Activated T-cell treated with anti-CD3 and anti-CD28 coated beads, Interleukin-2, amount 50 U/mL, for 24 hours (primary cell): ENCODE results near the gene WNT10A.

ENCODE experiments used
- DNase-seq: peaks from one replicate; pipeline ENCODE4 v3.0.0-alpha.2; 2020
- H3K27ac Mint-ChIP-seq: 2 replicates; pipeline ENCODE4 v1.8.0; 2020; ENCODE audit warnings: mild to moderate bottlenecking, mixed read lengths
- H3K27me3 Mint-ChIP-seq: 2 replicates; pipeline ENCODE4 v1.8.0; 2020; ENCODE audit warnings: mixed read lengths
- H3K36me3 Mint-ChIP-seq: 2 replicates; pipeline ENCODE4 v1.8.0; 2020; ENCODE audit warnings: low read depth, mixed read lengths
- H3K4me1 Mint-ChIP-seq: 2 replicates; pipeline ENCODE4 v1.8.0; 2020; ENCODE audit warnings: low read depth, mixed read lengths
- H3K4me3 Mint-ChIP-seq: 2 replicates; pipeline ENCODE4 v1.8.0; 2020; ENCODE audit warnings: mild to moderate bottlenecking, moderate library complexity, mixed read lengths
- H3K9me3 Mint-ChIP-seq: 2 replicates; pipeline ENCODE4 v1.8.0; 2020; ENCODE audit warnings: mixed read lengths

The WNT10A gene

DNA sequence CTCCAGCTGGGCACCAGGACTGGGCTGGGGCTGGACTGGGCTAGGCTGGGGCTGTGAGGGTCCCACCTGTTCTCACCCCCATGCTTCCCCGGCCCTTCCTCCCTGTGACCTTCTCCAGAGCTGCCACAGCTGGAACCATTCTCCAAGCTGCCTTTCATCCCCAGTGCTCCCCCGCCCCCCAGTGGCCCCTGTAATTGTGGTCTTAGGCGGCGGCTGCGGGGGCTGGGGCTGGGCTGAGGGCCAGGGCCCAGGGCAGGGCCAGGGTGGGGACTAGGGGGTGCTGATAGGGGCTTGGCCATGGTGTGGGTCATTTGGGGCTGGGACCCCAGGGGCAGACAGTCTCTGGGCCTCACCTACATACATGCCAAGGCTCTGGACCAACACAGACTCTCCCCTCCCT is 2.8 kb upstream of the WNT10A start:
- Mint-ChIP-seq H3K27me3 (peaks cover 56% of the 10 kb centered on the region), H3K4me1 (peaks cover 43% of the 10 kb centered on the region), H3K4me3 (no peak overlapping the region), H3K36me3 (no peaks in the 10 kb centered on the region), H3K9me3 (no peaks in the 10 kb centered on the region), H3K27ac (no peak overlapping the region)
- no peak for DNase-seq

DNA sequence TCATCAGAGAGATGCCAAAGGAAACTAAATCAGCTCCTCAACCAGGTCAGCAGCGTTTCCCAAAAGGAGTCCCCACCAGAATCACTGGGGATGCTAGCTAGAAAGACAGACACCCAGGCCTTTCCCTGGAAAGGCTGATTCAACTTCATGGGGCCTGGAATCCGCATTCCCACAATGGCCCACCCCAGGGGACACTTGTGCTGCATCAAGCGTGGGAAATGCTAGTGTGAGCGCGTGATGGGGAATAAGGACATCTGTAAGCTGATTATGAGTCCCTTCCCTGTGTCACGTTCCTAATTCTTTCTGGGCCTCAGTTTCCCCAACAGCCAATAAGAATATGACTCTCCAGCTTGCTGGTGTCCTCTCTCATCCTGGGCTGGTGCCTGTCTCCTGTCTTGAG is 2.2 kb upstream of the WNT10A start:
- Mint-ChIP-seq H3K27ac (no peak overlapping the region), H3K27me3 (peaks cover 53% of the 10 kb centered on the region), H3K4me1 (peaks cover 43% of the 10 kb centered on the region), H3K9me3 (no peaks in the 10 kb centered on the region), H3K36me3 (no peaks in the 10 kb centered on the region), H3K4me3 (no peak overlapping the region)
- no peak for DNase-seq

DNA sequence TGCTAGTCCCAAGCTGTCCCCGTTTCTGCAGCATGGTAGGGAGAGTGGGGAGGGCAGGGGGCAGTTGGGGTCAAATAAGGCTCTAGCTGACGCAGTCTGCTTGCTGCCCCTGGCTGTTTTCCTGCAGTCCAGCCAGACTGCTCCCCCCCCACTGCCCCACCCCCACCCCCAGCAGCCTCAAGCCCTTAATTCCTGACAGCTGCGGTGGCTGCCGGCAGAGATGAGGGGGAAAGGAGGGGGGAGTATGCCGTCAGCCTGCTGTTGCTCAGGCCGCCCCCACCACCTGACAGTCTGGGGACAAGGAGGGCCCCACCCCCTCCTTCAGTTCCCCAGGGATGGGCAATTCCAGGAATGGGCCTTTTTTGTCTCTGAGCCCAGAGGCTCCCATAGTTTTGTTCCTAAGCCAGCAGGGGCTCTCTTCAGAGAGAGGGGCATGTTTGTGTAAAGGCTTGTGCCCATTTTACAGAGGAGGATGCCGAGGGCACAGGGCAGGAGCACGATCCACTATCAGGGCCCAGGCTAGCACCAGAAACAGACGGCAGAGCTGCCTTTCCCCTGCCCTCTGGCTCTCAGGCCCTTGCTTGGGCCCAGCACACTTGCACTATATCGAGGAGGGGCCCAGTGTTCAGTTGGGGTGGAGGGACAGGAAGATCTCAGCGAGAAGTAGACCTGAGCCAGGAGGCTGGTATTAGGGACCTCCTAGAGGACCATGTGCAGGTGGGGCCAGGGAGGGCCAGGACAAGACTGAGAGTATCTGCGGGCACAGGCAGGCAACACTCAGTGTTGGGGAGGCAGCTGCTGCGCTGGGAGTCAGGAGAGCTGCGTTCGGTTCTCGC is 1.5 kb upstream of the WNT10A start:
- H3K4me3 Mint-ChIP-seq: peak overlapping the region; percentile 72
- H3K9me3 Mint-ChIP-seq: no peaks in the 10 kb centered on the region
- H3K27ac Mint-ChIP-seq: peak overlapping the region; percentile 40
- peaks cover 51% of the 10 kb centered on the region for H3K27me3 Mint-ChIP-seq
- peaks cover 46% of the 10 kb centered on the region for H3K4me1 Mint-ChIP-seq
- DNase-seq: no peak
- no peaks in the 10 kb centered on the region for H3K36me3 Mint-ChIP-seq

DNA sequence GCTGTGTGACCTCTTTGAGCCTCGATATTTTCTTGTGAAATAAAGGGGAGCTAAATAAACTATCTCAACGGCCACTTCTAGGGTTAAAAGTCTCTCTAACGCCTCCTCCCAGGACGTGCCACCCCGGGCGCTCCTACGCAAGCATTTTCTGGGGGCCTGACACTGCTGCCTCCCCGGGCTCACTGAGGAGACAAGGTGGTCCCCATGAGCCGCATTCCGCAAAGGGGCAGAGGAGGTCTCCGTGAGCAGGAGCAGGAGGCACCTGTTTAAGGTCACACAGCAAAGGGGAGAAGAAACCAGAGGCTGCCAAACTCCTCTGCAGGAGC is 913 bp upstream of the WNT10A start:
- no peaks in the 10 kb centered on the region for H3K36me3 Mint-ChIP-seq
- DNase-seq: no peak
- peak overlapping the region; percentile 40 for H3K27ac Mint-ChIP-seq
- H3K4me3 Mint-ChIP-seq: peak overlapping the region; percentile 72
- peaks cover 51% of the 10 kb centered on the region for H3K4me1 Mint-ChIP-seq
- no peaks in the 10 kb centered on the region for H3K9me3 Mint-ChIP-seq
- H3K27me3 Mint-ChIP-seq: peaks cover 51% of the 10 kb centered on the region

DNA sequence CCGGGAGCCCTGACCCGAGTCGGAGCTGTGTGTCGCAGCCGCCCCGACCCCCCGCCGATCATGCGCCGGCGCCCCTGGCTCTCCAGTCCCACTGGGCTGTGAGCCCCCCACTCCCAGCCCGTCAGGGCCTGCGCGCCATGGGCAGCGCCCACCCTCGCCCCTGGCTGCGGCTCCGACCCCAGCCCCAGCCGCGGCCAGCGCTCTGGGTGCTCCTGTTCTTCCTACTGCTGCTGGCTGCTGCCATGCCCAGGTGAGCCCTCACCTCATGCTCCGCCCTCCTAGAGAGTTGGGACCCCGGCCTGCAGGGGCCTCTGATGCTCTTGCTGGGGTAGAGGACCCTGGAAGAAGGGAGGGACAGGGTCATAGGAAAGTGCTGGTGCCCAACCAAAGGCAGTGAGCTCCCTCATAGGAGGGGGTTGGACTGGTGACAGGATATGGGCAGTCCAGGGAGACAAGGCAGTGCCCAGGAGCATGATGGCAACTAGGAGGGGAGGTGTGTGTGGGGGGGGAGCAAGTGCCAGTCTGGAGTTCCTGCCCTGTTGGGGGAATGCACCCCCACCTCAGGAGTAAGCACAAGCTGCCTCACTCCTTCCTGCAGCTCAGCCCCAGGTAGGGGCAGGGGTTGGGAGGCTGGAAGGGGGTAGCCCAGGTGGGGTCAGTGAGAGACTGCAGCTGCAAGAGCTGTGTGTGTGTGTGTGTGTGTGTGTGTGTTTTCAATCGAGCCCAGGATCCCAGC is 375 bp downstream of the WNT10A start:
- DNase-seq: no peak
- H3K27ac Mint-ChIP-seq: no peak overlapping the region
- no peaks in the 10 kb centered on the region for H3K9me3 Mint-ChIP-seq
- no peaks in the 10 kb centered on the region for H3K36me3 Mint-ChIP-seq
- H3K4me3 Mint-ChIP-seq: peak overlapping the region; percentile 65
- H3K27me3 Mint-ChIP-seq: peaks cover 42% of the 10 kb centered on the region
- H3K4me1 Mint-ChIP-seq: peaks cover 58% of the 10 kb centered on the region

DNA sequence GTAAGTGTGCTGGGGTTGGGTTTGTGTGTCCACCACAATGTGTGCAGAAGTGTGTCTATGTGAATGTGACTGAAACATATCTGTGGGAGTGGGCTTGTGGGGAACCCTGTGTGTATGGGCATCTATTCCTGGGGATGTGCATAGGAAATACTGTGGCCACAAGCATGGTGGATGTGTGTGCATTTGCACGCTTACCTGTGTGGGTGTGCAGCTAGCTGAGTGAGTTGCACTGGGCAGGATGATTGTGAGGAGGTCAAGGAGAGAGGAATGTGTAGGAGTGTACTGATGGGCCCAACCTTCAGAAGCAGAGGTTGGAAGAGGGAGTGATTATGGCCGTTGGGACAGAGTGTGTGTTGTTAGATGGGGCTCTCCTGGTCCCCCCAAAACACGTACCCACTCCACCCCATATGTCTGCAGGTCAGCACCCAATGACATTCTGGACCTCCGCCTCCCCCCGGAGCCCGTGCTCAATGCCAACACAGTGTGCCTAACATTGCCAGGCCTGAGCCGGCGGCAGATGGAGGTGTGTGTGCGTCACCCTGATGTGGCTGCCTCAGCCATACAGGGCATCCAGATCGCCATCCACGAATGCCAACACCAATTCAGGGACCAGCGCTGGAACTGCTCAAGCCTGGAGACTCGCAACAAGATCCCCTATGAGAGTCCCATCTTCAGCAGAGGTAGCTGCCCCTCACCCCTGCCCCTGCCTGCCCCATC is 1.2 kb downstream of the WNT10A start:
- H3K4me1 Mint-ChIP-seq: peaks cover 56% of the 10 kb centered on the region
- peaks cover 35% of the 10 kb centered on the region for H3K27me3 Mint-ChIP-seq
- H3K36me3 Mint-ChIP-seq: no peaks in the 10 kb centered on the region
- no peaks in the 10 kb centered on the region for H3K9me3 Mint-ChIP-seq
- H3K4me3 Mint-ChIP-seq: no peak overlapping the region
- H3K27ac Mint-ChIP-seq: no peak overlapping the region
- no peak for DNase-seq

DNA sequence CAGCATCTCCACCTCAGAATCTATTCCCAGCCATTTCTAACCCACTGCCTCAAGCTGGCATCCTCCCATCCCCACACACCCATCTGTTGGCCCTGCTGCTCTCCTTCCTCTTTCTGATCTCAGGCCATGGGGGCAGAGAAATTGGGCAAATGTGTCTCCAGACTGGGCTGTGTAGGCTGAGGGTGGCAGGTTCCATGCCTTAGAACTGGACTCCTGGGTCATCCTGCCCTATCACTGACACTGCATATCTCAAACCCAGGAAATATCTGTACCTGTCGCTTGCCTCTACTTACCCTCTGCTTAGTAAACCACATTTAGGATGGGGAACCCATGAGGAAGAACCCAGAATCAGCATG is 1.8 kb downstream of the WNT10A start:
- Mint-ChIP-seq H3K27me3 (peaks cover 35% of the 10 kb centered on the region), H3K9me3 (no peaks in the 10 kb centered on the region), H3K4me1 (peaks cover 55% of the 10 kb centered on the region), H3K36me3 (no peaks in the 10 kb centered on the region), H3K27ac (no peak overlapping the region), H3K4me3 (no peak overlapping the region)
- DNase-seq: no peak

DNA sequence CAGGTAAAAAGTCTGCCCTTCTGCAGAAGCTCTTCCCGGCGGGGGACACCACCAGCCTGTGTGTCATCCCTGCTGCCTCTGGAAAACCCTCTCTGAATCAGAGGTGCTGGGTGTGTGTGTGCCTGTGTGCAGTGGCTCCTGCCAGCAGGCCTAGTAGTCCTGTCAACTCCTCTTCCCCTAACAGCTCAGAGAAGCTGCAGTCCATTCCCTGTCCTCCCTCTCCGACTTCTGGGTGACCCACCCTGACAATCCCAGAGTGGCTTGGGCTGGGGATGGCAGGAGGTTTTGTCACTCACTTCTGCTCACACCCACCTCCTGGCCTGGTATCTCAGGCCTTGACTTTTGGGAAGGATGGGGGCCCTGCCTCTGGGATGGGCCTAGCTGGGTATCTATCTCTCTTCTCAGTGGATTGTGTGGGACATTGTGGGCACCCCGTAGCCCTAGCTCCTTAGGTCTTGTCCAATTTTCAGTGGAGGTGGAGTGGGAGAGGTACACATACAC is 2.3 kb downstream of the WNT10A start:
- peak overlapping the region; percentile 22 for H3K4me3 Mint-ChIP-seq
- H3K27ac Mint-ChIP-seq: no peak overlapping the region
- no peaks in the 10 kb centered on the region for H3K36me3 Mint-ChIP-seq
- peaks cover 55% of the 10 kb centered on the region for H3K4me1 Mint-ChIP-seq
- H3K9me3 Mint-ChIP-seq: no peaks in the 10 kb centered on the region
- no peak for DNase-seq
- peaks cover 35% of the 10 kb centered on the region for H3K27me3 Mint-ChIP-seq

DNA sequence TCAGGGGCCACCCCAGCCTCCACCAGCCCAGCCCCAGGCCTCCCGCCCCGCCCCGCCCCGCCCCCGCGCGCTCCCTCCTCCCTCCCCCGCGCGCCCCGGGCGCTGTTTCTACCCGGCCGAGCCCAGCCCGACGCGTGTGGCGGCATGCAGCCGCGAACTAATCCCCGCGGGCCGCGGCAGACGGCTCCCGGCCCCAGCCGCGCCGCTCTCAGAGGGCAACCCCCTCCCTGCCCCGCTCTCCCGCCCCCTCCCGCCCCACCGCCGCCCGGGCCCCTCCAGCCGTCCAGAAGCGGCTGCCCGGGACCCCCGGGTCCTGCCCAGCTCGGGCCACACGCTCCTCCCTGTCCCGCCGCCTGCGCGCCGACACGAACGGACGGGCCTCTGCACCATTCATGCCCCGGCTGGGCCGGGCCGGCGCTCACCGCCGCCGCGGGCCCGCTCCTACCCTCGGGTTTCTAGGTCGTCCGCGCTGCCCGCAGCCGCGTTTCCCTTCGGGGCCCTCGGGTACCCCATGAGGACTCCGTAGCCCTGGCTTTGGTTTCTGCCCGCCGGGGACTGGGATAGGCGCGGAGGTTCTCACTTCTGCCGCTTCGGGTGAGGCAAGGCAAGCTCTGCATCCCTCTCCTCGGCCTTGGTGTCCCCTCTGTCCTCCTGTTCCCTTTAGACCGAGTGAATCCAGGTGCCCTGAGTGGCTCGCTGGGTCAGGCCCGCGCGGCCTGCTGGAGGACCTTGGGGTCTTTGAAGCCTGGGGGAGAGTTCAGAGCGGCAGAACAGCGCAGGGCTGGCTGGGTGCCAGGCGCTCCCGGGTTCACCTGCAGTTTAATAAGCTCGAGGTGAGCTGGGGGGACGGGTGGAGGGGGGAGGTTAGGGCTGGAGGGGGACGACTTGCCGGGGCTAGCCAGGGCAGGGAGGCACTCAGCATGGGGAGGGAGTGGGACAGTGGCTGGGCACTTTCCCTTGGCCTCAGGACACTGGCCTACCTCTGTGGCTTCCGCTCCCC is 3.1 kb downstream of the WNT10A start:
- peaks cover 55% of the 10 kb centered on the region for H3K4me1 Mint-ChIP-seq
- no peaks in the 10 kb centered on the region for H3K9me3 Mint-ChIP-seq
- H3K27me3 Mint-ChIP-seq: peaks cover 35% of the 10 kb centered on the region
- H3K36me3 Mint-ChIP-seq: no peaks in the 10 kb centered on the region
- peak overlapping the region; percentile 5 for H3K27ac Mint-ChIP-seq
- DNase-seq: peak; percentile 63
- H3K4me3 Mint-ChIP-seq: peak overlapping the region; percentile 22

DNA sequence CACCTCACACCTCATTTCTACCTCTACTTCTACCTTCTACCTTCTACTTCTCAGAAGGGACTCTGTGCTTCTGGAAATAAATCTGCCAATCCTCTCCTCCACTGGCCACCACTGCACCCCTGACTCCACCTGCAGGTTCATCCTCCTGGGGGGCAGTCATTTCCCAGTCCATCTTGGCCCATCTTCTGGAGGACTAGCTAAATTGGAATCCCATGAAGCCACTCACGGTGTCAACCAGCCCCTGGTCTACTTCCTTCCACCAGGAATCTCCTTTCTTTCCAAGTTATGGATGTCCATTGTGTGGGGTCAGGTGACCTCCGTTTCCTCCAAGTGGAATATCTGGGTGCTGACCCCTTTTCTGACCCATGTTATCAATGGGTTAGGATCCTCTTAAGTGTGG is 3.9 kb downstream of the WNT10A start:
- peaks cover 34% of the 10 kb centered on the region for H3K27me3 Mint-ChIP-seq
- H3K27ac Mint-ChIP-seq: no peak overlapping the region
- H3K36me3 Mint-ChIP-seq: no peaks in the 10 kb centered on the region
- no peaks in the 10 kb centered on the region for H3K9me3 Mint-ChIP-seq
- no peak for DNase-seq
- H3K4me1 Mint-ChIP-seq: peaks cover 51% of the 10 kb centered on the region
- no peak overlapping the region for H3K4me3 Mint-ChIP-seq

DNA sequence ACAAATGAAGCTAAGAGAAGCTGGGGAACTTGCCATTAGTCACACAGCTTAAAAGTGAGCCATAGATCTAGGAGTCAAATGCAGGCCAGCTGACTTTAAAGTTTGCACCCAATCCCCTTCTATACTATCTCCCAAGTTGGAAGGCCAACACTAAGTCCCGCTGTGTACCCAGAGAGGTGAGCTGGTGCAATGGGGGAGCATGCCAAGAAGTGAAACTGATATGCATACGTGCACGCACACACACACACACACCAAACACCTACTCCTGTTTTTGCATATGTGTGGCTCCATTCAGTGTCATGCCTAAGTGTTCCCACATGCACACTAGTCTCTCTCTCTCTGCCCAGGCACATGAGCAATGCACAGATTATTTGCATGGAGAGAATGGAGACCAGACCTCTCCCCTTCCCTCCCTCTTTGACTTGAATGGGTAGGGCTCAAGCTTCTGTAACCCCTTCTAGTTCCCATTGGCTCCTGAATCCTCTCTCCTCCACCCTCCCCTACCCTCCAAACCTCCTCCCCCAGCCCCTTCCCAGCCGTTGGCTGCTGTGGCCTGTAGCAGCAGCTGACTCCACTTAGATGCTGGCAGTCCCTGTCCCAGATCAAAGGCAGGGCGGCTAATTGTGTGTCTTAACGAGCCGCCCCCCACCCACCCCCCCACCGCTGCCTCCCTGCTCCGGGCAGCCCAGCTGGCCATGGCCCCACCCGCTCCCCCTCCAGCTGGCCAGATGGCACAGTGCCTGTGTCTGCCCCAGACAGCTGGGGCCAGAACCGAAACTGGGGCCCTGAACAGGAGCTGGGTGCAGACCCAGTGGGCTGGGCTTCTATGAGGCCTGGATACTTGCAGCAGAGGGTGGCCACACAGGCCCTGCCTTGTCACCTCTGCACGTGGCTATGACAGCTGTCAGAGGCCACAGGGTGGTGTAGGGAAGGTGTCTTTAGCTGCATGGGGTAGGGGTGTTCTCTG is 5.6 kb downstream of the WNT10A start:
- H3K4me1 Mint-ChIP-seq: peaks cover 40% of the 10 kb centered on the region

DNA sequence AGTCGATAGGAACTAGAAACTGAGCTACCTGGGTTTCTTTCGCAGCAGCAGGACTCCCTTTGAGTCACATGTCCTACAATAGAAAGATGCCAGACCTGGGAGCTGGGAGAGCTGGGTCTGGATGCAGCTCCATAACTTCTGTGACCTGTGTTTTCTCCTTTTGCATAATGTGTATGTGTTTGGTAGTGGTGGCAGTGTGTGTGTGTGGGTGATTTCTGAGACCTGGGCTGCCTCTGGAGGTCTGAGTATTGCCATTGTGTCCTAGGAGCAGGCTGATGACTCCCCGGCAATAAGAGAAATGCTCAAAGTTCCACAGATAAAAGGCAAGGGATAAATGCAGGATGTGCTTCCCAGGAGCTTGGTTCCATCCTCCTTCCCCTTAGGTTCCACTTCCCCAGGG is 6.4 kb downstream of the WNT10A start:
- no peaks in the 10 kb centered on the region for H3K9me3 Mint-ChIP-seq
- H3K4me3 Mint-ChIP-seq: no peak overlapping the region
- H3K36me3 Mint-ChIP-seq: no peaks in the 10 kb centered on the region
- no peak for DNase-seq
- peaks cover 42% of the 10 kb centered on the region for H3K4me1 Mint-ChIP-seq
- H3K27me3 Mint-ChIP-seq: peaks cover 22% of the 10 kb centered on the region
- no peak overlapping the region for H3K27ac Mint-ChIP-seq

More for the DNA sequence above, 5.6 kb downstream of the WNT10A start:
- DNase-seq: no peak
- H3K9me3 Mint-ChIP-seq: no peaks in the 10 kb centered on the region
- no peak overlapping the region for H3K27ac Mint-ChIP-seq
- peaks cover 27% of the 10 kb centered on the region for H3K27me3 Mint-ChIP-seq
- no peak overlapping the region for H3K4me3 Mint-ChIP-seq
- H3K36me3 Mint-ChIP-seq: no peaks in the 10 kb centered on the region

DNA sequence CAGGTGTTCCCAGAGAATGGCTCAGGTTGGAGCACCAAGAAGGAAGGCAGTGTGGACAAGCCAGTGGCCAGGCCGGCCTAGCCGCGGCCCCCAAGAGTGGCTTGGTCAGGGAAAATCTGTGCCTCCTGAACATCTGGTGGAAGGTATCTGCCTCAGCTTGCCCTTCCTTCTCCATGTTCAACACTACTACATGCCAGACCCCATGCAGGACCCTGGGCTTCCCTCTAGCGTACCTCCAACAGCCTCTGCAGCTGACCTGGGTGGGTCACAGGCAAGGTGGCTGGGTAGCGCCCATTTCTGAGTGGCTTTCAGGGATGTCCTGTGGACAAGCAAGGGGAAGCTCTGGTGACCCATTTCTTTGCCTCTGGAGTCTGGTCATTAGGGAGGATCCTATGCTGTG is 7.7 kb downstream of the WNT10A start:
- no peaks in the 10 kb centered on the region for H3K9me3 Mint-ChIP-seq

More for the DNA sequence above, 7.7 kb downstream of the WNT10A start:
- peak; percentile 28 for DNase-seq
- no peak overlapping the region for H3K4me3 Mint-ChIP-seq
- no peaks in the 10 kb centered on the region for H3K36me3 Mint-ChIP-seq
- no peak overlapping the region for H3K27ac Mint-ChIP-seq
- peaks cover 10% of the 10 kb centered on the region for H3K27me3 Mint-ChIP-seq
- H3K4me1 Mint-ChIP-seq: peaks cover 40% of the 10 kb centered on the region
